Transverse colon (tissue), 4 donors: ENCODE results near the gene ASNSD1.

Experiments used
- CTCF ChIP-seq, 5 experiments: fragments of 200-600 bp in 3 of 5; fragments of 450-650 bp in 2 of 5; sonication (generic) in 3 of 5; IDR thresholded peaks; 1 replicate in 2 of 5; 2 replicates in 3 of 5; pipeline ENCODE4 v1.5.1; 2016 to 2017; ENCODE audit warnings: antibody characterized with exemption in 5 of 5, inconsistent platforms in 3 of 5, mild to moderate bottlenecking in 2 of 5, moderate library complexity in 1 of 5
- EP300 ChIP-seq: sonication (generic); formaldehyde crosslinking; IDR thresholded peaks from one replicate; pipeline ENCODE4 v1.6.1; 2017; ENCODE audit warnings: antibody characterized with exemption, low read depth
- POLR2A ChIP-seq: fragments of 450-650 bp; IDR thresholded peaks from one replicate; pipeline ENCODE4 v1.6.1; 2016; ENCODE audit warnings: antibody characterized with exemption, mild to moderate bottlenecking, moderate library complexity
- POLR2AphosphoS5 ChIP-seq, 3 donors: sonication (generic); formaldehyde crosslinking; IDR thresholded peaks; one replicate each; pipeline ENCODE4 v1.6.1; 2016; ENCODE audit warnings: antibody characterized with exemption in 3 of 3

- no peak for TF ChIP-seq CTCF (IDR thresholded peaks at IDR 0.05)
- no peak for TF ChIP-seq POLR2A
- TF ChIP-seq EP300: no peak
- TF ChIP-seq POLR2AphosphoS5 (IDR thresholded peaks at IDR 0.05): no peak
Observed at GRCh38 chr2:189702071-189702470, 40.8 kb downstream of the ASNSD1 start.
